A673 (cell line): ENCODE results near the gene PCNT. TPM values are rescaled to one million over a fixed set of nuclear protein-coding genes. Genes with fewer than 3 reads are reported as not detected.

ENCODE experiments used
- BruUV-seq: library from RNA; stranded (reverse); fragments of 400-500 nt; replicated peaks from 2 replicates; lab custom pipeline; 2021; lab: Mats Ljungman, UMichigan
- CTCF ChIA-PET: fragments of 300-600 bp; sonication (Branson Sonifier 250); formaldehyde crosslinking; loops from one replicate; lab custom pipeline; 2022; ENCODE audit warnings: antibody characterized with exemption; lab: Charles Lee
- POLR2A ChIA-PET: fragments of 300-600 bp; sonication (Branson Sonifier 250); formaldehyde crosslinking; loops from one replicate; lab custom pipeline; 2022; ENCODE audit warnings: antibody characterized with exemption; ENCODE audit not compliant: low non-redundant PET; lab: Charles Lee
- DNase-seq: peaks from one replicate; pipeline ENCODE4 v3.0.0-alpha.2; 2015; ENCODE audit warnings: low spot score
- H3K27ac ChIP-seq: fragments of 200-600 bp; sonication (generic); 2 replicates; pipeline ENCODE4 v1.5.1; 2016; ENCODE audit warnings: mixed run types, low read depth, mild to moderate bottlenecking, mixed read lengths, antibody characterized with exemption, low read length; ENCODE audit not compliant: poor library complexity, severe bottlenecking
- H3K27me3 ChIP-seq: fragments of 200-600 bp; sonication (generic); replicated peaks from 2 replicates; pipeline ENCODE4 v1.6.1; 2017; ENCODE audit warnings: mixed run types, low read depth, mild to moderate bottlenecking, mixed read lengths, antibody characterized with exemption, low read length; ENCODE audit not compliant: insufficient read depth, poor library complexity
- H3K36me3 ChIP-seq: fragments of 200-600 bp; sonication (generic); 2 replicates; pipeline ENCODE4 v1.6.1; 2016; ENCODE audit warnings: mixed run types, mild to moderate bottlenecking, mixed read lengths, antibody characterized with exemption, low read length; ENCODE audit not compliant: insufficient read depth, poor library complexity, severe bottlenecking
- H3K4me1 ChIP-seq: fragments of 200-600 bp; sonication (generic); 2 replicates; pipeline ENCODE4 v1.6.1; 2017; ENCODE audit warnings: mixed run types, mild to moderate bottlenecking, mixed read lengths, antibody characterized with exemption, low read length; ENCODE audit not compliant: insufficient read depth, poor library complexity, severe bottlenecking
- H3K4me3 ChIP-seq: fragments of 200-600 bp; sonication (generic); 2 replicates; pipeline ENCODE4 v1.5.1; 2016; ENCODE audit warnings: low read depth, mixed run types, mild to moderate bottlenecking, mixed read lengths, low read length; ENCODE audit not compliant: poor library complexity, severe bottlenecking
- H3K9me3 ChIP-seq: fragments of 200-600 bp; sonication (generic); 2 replicates; pipeline ENCODE4 v1.6.1; 2016; ENCODE audit warnings: mixed run types, low read depth, mild to moderate bottlenecking, mixed read lengths, antibody characterized with exemption, low read length; ENCODE audit not compliant: poor library complexity, severe bottlenecking
- CTCF ChIP-seq: fragments of 300-800, 200-600 bp; sonication (generic); conservative IDR thresholded peaks from 2 replicates; pipeline ENCODE4 v1.5.1; 2017; ENCODE audit warnings: low read depth, mild to moderate bottlenecking, antibody characterized with exemption, low read length, moderate library complexity, mixed read lengths
- EZH2 ChIP-seq: fragments of 200-600 bp; sonication (generic); IDR thresholded peaks from 2 replicates; pipeline ENCODE4 v1.6.1; 2017; ENCODE audit warnings: borderline replicate concordance, low read depth, mild to moderate bottlenecking, mixed read lengths, antibody characterized with exemption, low read length; ENCODE audit not compliant: poor library complexity, severe bottlenecking
- intact Hi-C: fragments of 100-400 bp; cut with micrococcal nuclease; formaldehyde crosslinking; loops from one replicate; pipeline ENCODE4 v1.10.0; 2022; ENCODE audit not compliant: unreplicated experiment
- total RNA-seq: library from RNA; stranded (reverse); gene quantifications from 2 replicates; pipeline ENCODE4 v1.2.3, GENCODE V29; 2021

The PCNT gene
- total RNA-seq, 1 experiment from 2014 or later, result 66.4 TPM

- Histone ChIP-seq H3K4me3 (no peak overlapping the region), H3K4me1 (no peaks in the 10 kb centered on the region), H3K36me3 (peaks cover 14% of the 10 kb centered on the region), H3K27ac (no peak overlapping the region), H3K9me3 (no peaks in the 10 kb centered on the region), H3K27me3 (no peaks in the 10 kb centered on the region)
- ChIA-PET CTCF (no interaction called here), POLR2A (no interaction called here)
- intact Hi-C loops, result no loop called here
- TF ChIP-seq CTCF, result no peak
- TF ChIP-seq EZH2, result no peak
- no peak for DNase-seq
- BruUV-seq, result no TSS peak
Measured at GRCh38 chr21:46424621-46425020, 100.7 kb downstream of the PCNT start.

GRCh38 chr21:46425041-46425440 is 101.1 kb downstream of the PCNT start:
- no TSS peak for BruUV-seq
- H3K9me3 ChIP-seq, result no peaks in the 10 kb centered on the region
- DNase-seq, result no peak
- H3K27me3 ChIP-seq, result no peaks in the 10 kb centered on the region
- ChIA-PET POLR2A (no interaction called here), CTCF (no interaction called here)
- H3K4me3 ChIP-seq, result no peak overlapping the region
- H3K4me1 ChIP-seq, result no peaks in the 10 kb centered on the region
- TF ChIP-seq EZH2 (no peak), CTCF (no peak)
- H3K27ac ChIP-seq, result no peak overlapping the region
- intact Hi-C loops, result no loop called here
- peaks cover 14% of the 10 kb centered on the region for H3K36me3 ChIP-seq

GRCh38 chr21:46425571-46425970 is 101.6 kb downstream of the PCNT start:
- DNase-seq, result no peak
- ChIA-PET POLR2A (no interaction called here), CTCF (interaction anchor here (0.7 kb wide), 1 partner anchor 45 kb away, joined by 10 read pairs; no protein-coding TSS in a partner anchor)
- TF ChIP-seq EZH2 (no peak), CTCF (no peak)
- Histone ChIP-seq H3K27ac (no peak overlapping the region), H3K4me1 (no peaks in the 10 kb centered on the region), H3K4me3 (no peak overlapping the region), H3K27me3 (no peaks in the 10 kb centered on the region), H3K9me3 (no peaks in the 10 kb centered on the region), H3K36me3 (peaks cover 15% of the 10 kb centered on the region)
- no TSS peak for BruUV-seq
- intact Hi-C loops, result no loop called here
